Pons (tissue), 1 donor: ENCODE results near the gene VIM.

Experiments used
- DNase-seq: peaks from one replicate; pipeline ENCODE4 v3.0.0-alpha.2; 2016; ENCODE audit warnings: low spot score

The VIM gene

GRCh38 chr10:17228091-17229015, at the start of gene VIM:
Gene VIM, plus strand, starts transcription at chr10:17228241. Its CDS starts 1,182 bp downstream, at chr10:17229423.
- DNase-seq, result no peak

- DNase-seq, result no peak
These were observed 49.0 kb upstream of the VIM start for GRCh38 chr10:17179002-17179401.

- no peak for DNase-seq
These were observed 46.9 kb upstream of the VIM start for GRCh38 chr10:17181110-17181509.

GRCh38 chr10:17181751-17182150, 46.3 kb upstream of the VIM start:
- no peak for DNase-seq

- DNase-seq, result no peak
These were observed 44.9 kb upstream of the VIM start for GRCh38 chr10:17183110-17183509.

- DNase-seq, result no peak
These were observed 42.2 kb upstream of the VIM start for GRCh38 chr10:17185873-17186272.

- no peak for DNase-seq
These were observed 39.3 kb upstream of the VIM start for GRCh38 chr10:17188644-17189172.

- no peak for DNase-seq
These were observed 37.4 kb upstream of the VIM start for GRCh38 chr10:17190602-17191001.

GRCh38 chr10:17195083-17195482, 33.0 kb upstream of the VIM start:
- DNase-seq, result no peak

- no peak for DNase-seq
These were observed 32.0 kb upstream of the VIM start for GRCh38 chr10:17196045-17196444.

GRCh38 chr10:17196573-17196972, 31.5 kb upstream of the VIM start:
- no peak for DNase-seq

GRCh38 chr10:17199351-17199804, 28.7 kb upstream of the VIM start:
- no peak for DNase-seq

GRCh38 chr10:17200001-17200911, 27.8 kb upstream of the VIM start:
- DNase-seq, result peak; percentile 38

GRCh38 chr10:17200912-17201793, 26.9 kb upstream of the VIM start, which contains the start of gene TRDMT1:
Gene TRDMT1, minus strand, starts transcription at chr10:17201672. Its CDS starts 38 bp downstream, at chr10:17201634.
- DNase-seq, result peak; percentile 82

GRCh38 chr10:17201794-17202116, 26.3 kb upstream of the VIM start:
- DNase-seq, result no peak

GRCh38 chr10:17202506-17202905, 25.5 kb upstream of the VIM start:
- DNase-seq, result no peak

- no peak for DNase-seq
These were observed 25.0 kb upstream of the VIM start for GRCh38 chr10:17202999-17203398.

- DNase-seq, result no peak
These were observed 24.6 kb upstream of the VIM start for GRCh38 chr10:17203416-17203815.

- DNase-seq, result no peak
These were observed 21.8 kb upstream of the VIM start for GRCh38 chr10:17206210-17206709.

- DNase-seq, result no peak
These were observed 19.6 kb upstream of the VIM start for GRCh38 chr10:17208476-17208875.

GRCh38 chr10:17209302-17209701, 18.7 kb upstream of the VIM start:
- no peak for DNase-seq
